Pulmonary artery endothelial cell (primary cell): ENCODE data around the gene SORCS3. TPM values are rescaled to one million over a fixed set of nuclear protein-coding genes. Genes with fewer than 3 reads are reported as not detected.

ENCODE experiments used
- DNase-seq: peaks from one replicate; pipeline ENCODE4 v3.0.0-alpha.2; 2011; ENCODE audit warnings: low read depth, low spot score
- total RNA-seq: library from RNA; depleted of rRNA; stranded (reverse); fragments of >200 nt; gene quantifications from 2 replicates; pipeline ENCODE4 v1.2.3, GENCODE V29; 2014

Gene SORCS3
- total RNA-seq, 1 donor from 2014 or later = not detected

GRCh38 chr10:104993085-104993484 lies 352.0 kb downstream of the SORCS3 start:
- DNase-seq = no peak

GRCh38 chr10:105001269-105001668 lies 360.2 kb downstream of the SORCS3 start:
- DNase-seq = no peak

GRCh38 chr10:105010411-105011121 lies 369.5 kb downstream of the SORCS3 start:
- no peak for DNase-seq

- DNase-seq = no peak
Measured at GRCh38 chr10:105017116-105017515, 376.0 kb downstream of the SORCS3 start.

- DNase-seq = no peak
Measured at GRCh38 chr10:105017691-105018090, 376.6 kb downstream of the SORCS3 start.

GRCh38 chr10:105023211-105024111 lies 382.4 kb downstream of the SORCS3 start:
- DNase-seq = no peak

- no peak for DNase-seq
Measured at GRCh38 chr10:105024184-105024583, 383.1 kb downstream of the SORCS3 start.

- no peak for DNase-seq
Measured at GRCh38 chr10:105025092-105025491, 384.0 kb downstream of the SORCS3 start.

- DNase-seq = no peak
Measured at GRCh38 chr10:105026566-105026965, 385.5 kb downstream of the SORCS3 start.

- DNase-seq = no peak
Measured at GRCh38 chr10:105029286-105029685, 388.2 kb downstream of the SORCS3 start.

GRCh38 chr10:105037022-105037421 lies 395.9 kb downstream of the SORCS3 start:
- DNase-seq = no peak

GRCh38 chr10:105041956-105042355 lies 400.9 kb downstream of the SORCS3 start:
- no peak for DNase-seq

- no peak for DNase-seq
Measured at GRCh38 chr10:105042906-105043552, 401.9 kb downstream of the SORCS3 start.

- no peak for DNase-seq
Measured at GRCh38 chr10:105044902-105045301, 403.8 kb downstream of the SORCS3 start.

GRCh38 chr10:105056413-105056812 lies 415.3 kb downstream of the SORCS3 start:
- no peak for DNase-seq

GRCh38 chr10:105062951-105063350 lies 421.9 kb downstream of the SORCS3 start:
- no peak for DNase-seq

- no peak for DNase-seq
Measured at GRCh38 chr10:105063796-105064195, 422.7 kb downstream of the SORCS3 start.

GRCh38 chr10:105068497-105068896 lies 427.4 kb downstream of the SORCS3 start:
- DNase-seq = no peak

GRCh38 chr10:105070249-105070648 lies 429.2 kb downstream of the SORCS3 start:
- no peak for DNase-seq

- DNase-seq = no peak
Measured at GRCh38 chr10:105070952-105071351, 429.9 kb downstream of the SORCS3 start.

- no peak for DNase-seq
Measured at GRCh38 chr10:105071980-105072379, 430.9 kb downstream of the SORCS3 start.

GRCh38 chr10:105073999-105074398 lies 432.9 kb downstream of the SORCS3 start:
- DNase-seq = no peak
